Measurements from ENCODE around the gene SDCCAG8.

The SDCCAG8 gene

GRCh38 chr1:243459059-243459458, 203.2 kb downstream of the SDCCAG8 start:
- no peak for DNase-seq
- in situ Hi-C loops (cut with HindIII; ENCODE audit: low pct_ligation_motif_present, low sequenced_read_pairs): no loop called here
- no peaks in the 10 kb centered on the region for H3K27me3 ChIP-seq (replicated peaks)
- H3K36me3 ChIP-seq (replicated peaks): peaks cover 9% of the 10 kb centered on the region
- H3K4me3 ChIP-seq (ENCODE audit: low read depth, low read length): no peak overlapping the region
- no peak overlapping the region for H3K27ac ChIP-seq
- TF ChIP-seq, protein P1, sequence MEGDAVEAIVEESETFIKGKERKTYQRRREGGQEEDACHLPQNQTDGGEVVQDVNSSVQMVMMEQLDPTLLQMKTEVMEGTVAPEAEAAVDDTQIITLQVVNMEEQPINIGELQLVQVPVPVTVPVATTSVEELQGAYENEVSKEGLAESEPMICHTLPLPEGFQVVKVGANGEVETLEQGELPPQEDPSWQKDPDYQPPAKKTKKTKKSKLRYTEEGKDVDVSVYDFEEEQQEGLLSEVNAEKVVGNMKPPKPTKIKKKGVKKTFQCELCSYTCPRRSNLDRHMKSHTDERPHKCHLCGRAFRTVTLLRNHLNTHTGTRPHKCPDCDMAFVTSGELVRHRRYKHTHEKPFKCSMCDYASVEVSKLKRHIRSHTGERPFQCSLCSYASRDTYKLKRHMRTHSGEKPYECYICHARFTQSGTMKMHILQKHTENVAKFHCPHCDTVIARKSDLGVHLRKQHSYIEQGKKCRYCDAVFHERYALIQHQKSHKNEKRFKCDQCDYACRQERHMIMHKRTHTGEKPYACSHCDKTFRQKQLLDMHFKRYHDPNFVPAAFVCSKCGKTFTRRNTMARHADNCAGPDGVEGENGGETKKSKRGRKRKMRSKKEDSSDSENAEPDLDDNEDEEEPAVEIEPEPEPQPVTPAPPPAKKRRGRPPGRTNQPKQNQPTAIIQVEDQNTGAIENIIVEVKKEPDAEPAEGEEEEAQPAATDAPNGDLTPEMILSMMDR (IDR thresholded peaks at IDR 0.05; ENCODE audit: low read depth, low read length, missing control alignments): no peak

DNA sequence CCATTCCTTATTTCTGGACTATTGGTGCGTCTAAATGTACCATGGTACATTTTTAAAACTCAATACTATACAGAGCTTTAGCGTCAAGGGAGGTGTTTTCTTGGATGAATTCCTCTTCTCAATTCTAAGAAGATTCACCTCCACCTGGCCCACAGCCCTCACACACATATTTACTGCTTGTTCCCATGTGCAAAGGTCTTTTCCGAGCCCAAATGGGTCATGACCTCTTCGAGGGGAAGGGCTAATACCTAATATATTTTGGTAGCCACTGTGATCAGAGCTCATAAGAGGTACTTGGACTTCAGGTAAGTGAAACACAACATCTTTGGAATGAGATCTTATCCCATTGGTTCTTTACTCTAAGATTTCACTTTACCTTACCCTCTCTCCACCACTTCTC, 205.9 kb downstream of the SDCCAG8 start:
- in situ Hi-C loops (cut with HindIII; ENCODE audit: low pct_ligation_motif_present, low sequenced_read_pairs): no loop called here
- TF ChIP-seq, protein P1 (IDR thresholded peaks at IDR 0.05; ENCODE audit: low read depth, low read length, missing control alignments): no peak
- Histone ChIP-seq H3K4me3 (ENCODE audit: low read depth, low read length) (no peak overlapping the region), H3K36me3 (replicated peaks) (peaks cover 5% of the 10 kb centered on the region), H3K27me3 (replicated peaks) (no peaks in the 10 kb centered on the region), H3K27ac (no peak overlapping the region)
- no peak for DNase-seq

GRCh38 chr1:243462929-243463697, 207.3 kb downstream of the SDCCAG8 start:
- Histone ChIP-seq H3K36me3 (replicated peaks) (peaks cover 5% of the 10 kb centered on the region), H3K27ac (no peak overlapping the region), H3K27me3 (replicated peaks) (no peaks in the 10 kb centered on the region), H3K4me3 (ENCODE audit: low read depth, low read length) (no peak overlapping the region)
- TF ChIP-seq, protein P1 (IDR thresholded peaks at IDR 0.05; ENCODE audit: low read depth, low read length, missing control alignments): no peak
- in situ Hi-C loops (cut with HindIII; ENCODE audit: low pct_ligation_motif_present, low sequenced_read_pairs): no loop called here
- no peak for DNase-seq

- in situ Hi-C loops (cut with HindIII; ENCODE audit: low pct_ligation_motif_present, low sequenced_read_pairs): no loop called here
- no peak for DNase-seq
- Histone ChIP-seq H3K27ac (no peak overlapping the region), H3K27me3 (replicated peaks) (no peaks in the 10 kb centered on the region), H3K36me3 (replicated peaks) (peaks cover 5% of the 10 kb centered on the region), H3K4me3 (ENCODE audit: low read depth, low read length) (no peak overlapping the region)
- TF ChIP-seq, protein P1 (IDR thresholded peaks at IDR 0.05; ENCODE audit: low read depth, low read length, missing control alignments): no peak
These were observed 209.2 kb downstream of the SDCCAG8 start for GRCh38 chr1:243465081-243465480.

- H3K36me3 ChIP-seq (replicated peaks): peaks cover 5% of the 10 kb centered on the region
- in situ Hi-C loops (cut with HindIII; ENCODE audit: low pct_ligation_motif_present, low sequenced_read_pairs): no loop called here
- TF ChIP-seq, protein P1 (IDR thresholded peaks at IDR 0.05; ENCODE audit: low read depth, low read length, missing control alignments): no peak
- DNase-seq: no peak
- H3K27ac ChIP-seq: no peak overlapping the region
- H3K4me3 ChIP-seq (ENCODE audit: low read depth, low read length): no peak overlapping the region
- no peaks in the 10 kb centered on the region for H3K27me3 ChIP-seq (replicated peaks)
These were observed 209.9 kb downstream of the SDCCAG8 start for GRCh38 chr1:243465738-243466137.

- DNase-seq: no peak
- in situ Hi-C loops (cut with HindIII; ENCODE audit: low pct_ligation_motif_present, low sequenced_read_pairs): no loop called here
These were observed 213.7 kb downstream of the SDCCAG8 start for GRCh38 chr1:243469497-243469896.

More at GRCh38 chr1:243469497-243469896, 213.7 kb downstream of the SDCCAG8 start:
- TF ChIP-seq, protein P1 (IDR thresholded peaks at IDR 0.05; ENCODE audit: low read depth, low read length, missing control alignments): no peak
- no peaks in the 10 kb centered on the region for H3K36me3 ChIP-seq (replicated peaks)
- H3K27ac ChIP-seq: no peak overlapping the region
- H3K4me3 ChIP-seq (ENCODE audit: low read depth, low read length): no peak overlapping the region
- H3K27me3 ChIP-seq (replicated peaks): no peaks in the 10 kb centered on the region
